Measurements from ENCODE around the gene MPHOSPH6. TPM values are rescaled to one million over a fixed set of nuclear protein-coding genes. Genes with fewer than 3 reads are reported as not detected.
"Not testable (repeated sequence)": the region's sequence is repeated elsewhere in the genome, so short reads cannot be mapped to it uniquely, and the experiment has no call there.

MPHOSPH6 gene
- total RNA-seq (ENCODE audit: insufficient read depth, low replicate concordance) = 24.6 TPM

DNA sequence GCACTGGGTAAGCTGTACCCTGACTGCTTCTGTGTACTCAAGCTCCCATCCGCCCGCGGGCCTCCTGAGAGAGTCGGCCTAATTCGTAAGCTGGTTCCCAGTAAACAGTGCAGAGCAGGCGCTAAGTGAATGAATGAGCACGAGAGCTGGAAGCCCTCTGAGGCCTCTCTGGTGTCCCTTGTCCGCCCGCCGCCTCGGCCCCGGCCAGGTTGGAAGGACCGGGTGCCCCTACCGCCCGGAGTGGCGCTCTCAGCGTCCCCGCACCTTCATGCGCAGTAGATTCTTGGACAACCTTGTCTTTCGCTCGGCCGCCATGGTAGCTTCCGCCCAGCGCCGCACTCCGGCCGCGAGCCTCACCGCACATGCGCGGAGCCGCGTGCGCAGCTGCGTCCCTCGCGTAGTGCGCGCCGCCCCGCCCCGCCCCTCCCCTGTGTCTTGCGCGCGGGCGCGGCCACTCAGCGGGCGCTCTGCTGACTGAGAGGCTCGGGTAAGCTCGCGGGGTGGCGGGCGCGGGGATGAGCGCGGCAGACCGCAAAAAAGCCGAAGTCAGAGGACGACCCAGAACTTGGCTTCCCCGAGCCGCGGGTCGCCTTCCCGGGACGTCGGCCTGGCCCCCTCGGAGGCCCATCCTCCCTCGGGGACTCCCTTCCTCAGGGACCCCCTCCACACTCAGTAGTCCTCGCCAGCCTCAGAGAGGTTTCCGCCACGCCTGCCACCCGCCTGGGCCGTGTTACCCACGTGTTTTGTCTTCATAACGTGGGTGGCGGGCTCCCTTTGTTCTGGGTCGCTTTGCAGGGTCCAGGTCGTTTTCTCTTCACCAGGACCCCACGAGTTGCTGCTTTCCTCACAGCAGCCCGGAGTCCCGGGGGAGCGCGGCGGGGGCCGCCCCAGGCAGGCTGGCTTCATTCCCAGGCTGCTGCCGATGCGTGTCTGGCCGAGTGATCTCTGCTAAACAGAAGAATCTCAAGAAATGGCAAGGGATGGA, at the start of gene MPHOSPH6:
TSS of gene MPHOSPH6 (minus strand) at position 364 of the 985 bp plus-strand sequence. CDS start at position 315, 49 bp downstream.
- DNase-seq (ENCODE audit: low spot score) = peak; percentile 95

DNA sequence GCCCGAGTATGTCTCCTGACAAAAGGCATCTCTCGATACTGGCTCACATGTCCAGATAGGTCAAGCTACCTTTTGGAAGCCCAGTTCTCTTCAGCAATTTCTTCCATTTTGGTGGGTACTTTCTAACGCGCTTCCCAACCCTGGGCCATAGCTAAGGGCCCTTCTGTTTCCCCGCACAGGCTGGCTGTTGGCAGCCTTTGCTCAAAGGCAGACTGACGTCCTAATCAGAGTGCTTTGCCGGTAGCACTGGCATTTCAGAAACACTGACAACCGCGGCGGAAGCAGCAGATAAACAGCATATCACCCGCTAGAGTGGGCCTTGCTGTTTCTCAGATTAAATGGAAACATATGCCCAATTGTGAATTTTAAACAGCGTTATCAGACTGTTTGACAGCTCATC, 49.3 kb upstream of the MPHOSPH6 start:
- no peak for DNase-seq (ENCODE audit: low spot score)

DNA sequence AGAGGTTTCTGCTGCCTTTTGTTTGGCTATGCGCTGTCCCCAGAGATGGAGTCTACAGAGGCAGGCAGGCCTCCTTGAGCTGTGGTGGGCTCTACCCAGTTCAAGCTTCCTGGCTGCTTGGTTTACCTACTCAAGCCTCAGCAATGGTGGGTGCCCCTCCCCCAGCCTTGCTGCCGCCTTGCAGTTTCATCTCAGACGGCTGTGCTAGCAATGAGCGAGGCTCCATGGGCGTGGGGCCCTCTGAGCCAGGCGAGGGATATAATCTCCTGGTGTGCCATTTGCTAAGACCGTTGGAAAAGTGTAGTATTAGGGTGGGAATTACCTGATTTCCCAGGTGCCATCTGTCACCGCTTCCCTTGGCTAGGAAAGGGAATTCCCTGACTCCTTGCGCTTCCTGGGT, 39.3 kb upstream of the MPHOSPH6 start:
- DNase-seq (ENCODE audit: low spot score) = not testable (repeated sequence)

- DNase-seq (ENCODE audit: low spot score) = no peak
Measured at GRCh38 chr16:82203198-82203597, 33.2 kb upstream of the MPHOSPH6 start.

GRCh38 chr16:82201926-82202325, 31.9 kb upstream of the MPHOSPH6 start:
- DNase-seq (ENCODE audit: low spot score) = no peak

DNA sequence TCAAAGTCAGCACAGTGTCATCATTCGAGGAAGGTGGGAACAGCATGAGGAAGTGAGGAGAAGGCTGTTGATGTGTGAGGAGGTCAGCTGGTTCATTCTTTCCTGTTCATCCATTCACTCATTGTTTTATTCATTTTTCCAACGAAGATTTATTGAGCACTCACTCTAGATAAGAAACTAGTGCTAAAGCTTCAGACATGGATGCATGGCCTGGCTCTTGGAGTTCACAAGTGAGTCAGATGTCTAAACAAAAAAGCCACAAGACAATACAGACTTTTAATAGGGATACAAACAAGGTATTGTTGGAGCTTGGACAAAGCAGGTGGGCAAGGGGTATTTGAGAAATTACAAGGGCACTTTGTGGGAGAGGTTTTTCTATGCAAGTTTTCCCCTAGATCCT, 31.3 kb upstream of the MPHOSPH6 start:
- no peak for DNase-seq (ENCODE audit: low spot score)

- no peak for DNase-seq (ENCODE audit: low spot score)
Measured at GRCh38 chr16:82199209-82199608, 29.2 kb upstream of the MPHOSPH6 start.

DNA sequence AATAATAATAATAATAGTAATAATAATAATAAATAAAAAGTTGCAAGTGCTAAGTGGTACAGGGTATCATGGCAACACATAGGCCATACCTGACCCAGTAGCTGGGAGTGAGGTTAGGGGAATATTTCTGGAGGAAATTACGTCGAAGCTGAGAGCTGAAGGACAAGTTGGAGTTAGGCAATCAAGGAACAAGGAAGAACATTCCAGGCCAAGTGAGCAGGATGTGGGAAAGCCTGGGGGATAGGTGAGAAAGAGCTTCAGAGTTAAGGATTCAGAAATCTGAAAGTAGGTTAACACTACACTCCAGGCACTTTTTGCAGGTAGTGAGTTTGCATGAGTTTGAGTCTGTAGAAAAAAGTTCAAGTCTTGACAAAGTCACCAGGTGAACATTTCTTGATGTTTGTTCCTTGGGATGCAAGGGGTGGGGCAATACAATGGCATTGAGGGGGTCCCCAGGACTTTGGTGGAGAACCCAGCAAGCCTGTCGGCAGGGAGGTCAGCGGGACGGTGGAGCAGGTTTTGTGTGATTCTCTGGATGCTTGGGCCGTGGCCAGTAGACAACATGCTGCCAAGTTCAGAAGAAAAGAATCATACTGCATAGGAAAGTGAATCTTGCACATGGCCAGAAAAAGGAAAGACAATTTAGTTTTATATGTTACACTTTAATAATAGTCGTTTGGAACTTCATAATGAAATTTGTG, 27.7 kb upstream of the MPHOSPH6 start:
- no peak for DNase-seq (ENCODE audit: low spot score)

DNA sequence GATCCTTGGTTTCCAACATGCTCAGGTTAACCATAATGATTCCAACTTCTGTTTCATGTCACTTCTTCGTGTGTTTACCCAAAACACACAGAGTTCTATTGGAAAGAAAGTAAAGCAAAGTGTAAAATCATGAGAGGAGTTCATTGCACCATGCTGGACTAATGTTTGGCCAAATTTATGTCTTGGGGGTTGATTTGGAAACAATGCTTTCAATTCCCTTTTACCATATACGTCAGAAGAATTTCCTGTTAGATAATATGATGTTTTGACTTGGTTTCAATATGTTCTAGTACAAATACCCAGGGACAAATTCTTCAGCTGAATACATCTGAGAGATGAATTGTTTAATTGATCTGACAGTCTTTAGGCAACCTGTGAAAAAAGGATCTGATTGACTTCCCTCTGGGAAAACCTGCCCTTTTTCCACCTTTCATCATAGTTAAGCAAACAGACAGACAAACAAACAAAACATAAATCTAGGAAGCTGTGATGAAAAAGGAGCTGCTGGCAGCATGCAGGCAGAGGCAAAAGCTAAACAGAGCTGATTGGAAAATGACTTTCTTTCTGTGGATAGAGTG, 26.0 kb upstream of the MPHOSPH6 start:
- DNase-seq (ENCODE audit: low spot score) = no peak

- no peak for DNase-seq (ENCODE audit: low spot score)
Measured at GRCh38 chr16:82194086-82194485, 24.1 kb upstream of the MPHOSPH6 start.

- DNase-seq (ENCODE audit: low spot score) = no peak
Measured at GRCh38 chr16:82192665-82193064, 22.6 kb upstream of the MPHOSPH6 start.

DNA sequence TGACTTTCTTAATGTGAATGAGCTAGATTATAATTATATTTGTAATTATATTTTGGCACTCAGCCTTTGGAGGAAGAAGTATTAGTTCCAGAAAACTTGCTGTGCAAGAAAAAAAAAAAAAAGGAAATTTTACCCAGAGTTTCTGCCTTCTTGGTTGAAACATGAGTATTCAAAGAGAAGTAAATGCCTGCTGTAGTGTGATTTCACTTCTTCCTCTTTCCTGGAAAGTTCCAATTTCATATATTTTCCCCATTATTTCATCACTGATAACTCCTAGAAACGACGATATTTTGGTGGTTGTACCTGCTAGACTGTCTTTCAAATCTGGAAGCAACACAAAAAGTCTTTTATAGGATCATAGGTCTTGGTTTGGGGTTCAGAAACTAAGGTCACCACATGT, 20.4 kb upstream of the MPHOSPH6 start:
- no peak for DNase-seq (ENCODE audit: low spot score)

- DNase-seq (ENCODE audit: low spot score) = no peak
Measured at GRCh38 chr16:82187829-82188228, 17.8 kb upstream of the MPHOSPH6 start.

DNA sequence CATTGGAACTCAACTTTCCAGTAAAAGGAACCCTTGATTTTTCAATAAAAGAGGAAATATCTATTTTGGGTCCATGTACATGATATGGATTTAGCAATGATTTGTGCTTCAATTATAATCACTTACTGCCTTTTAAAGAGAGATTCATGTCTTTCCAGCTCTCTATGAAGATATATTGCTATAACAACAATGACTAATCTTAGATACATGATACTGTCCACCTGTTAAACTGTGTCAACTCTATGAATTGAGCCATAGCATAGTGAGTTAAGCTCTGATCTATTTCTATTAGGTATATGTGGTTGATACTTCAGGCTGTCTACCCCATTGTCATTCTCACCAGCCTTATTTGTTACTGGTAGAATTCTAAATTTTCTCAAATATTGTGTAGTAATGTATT, 15.0 kb upstream of the MPHOSPH6 start:
- no peak for DNase-seq (ENCODE audit: low spot score)

GRCh38 chr16:82184213-82184612, 14.2 kb upstream of the MPHOSPH6 start:
- no peak for DNase-seq (ENCODE audit: low spot score)

GRCh38 chr16:82183004-82183397, 13.0 kb upstream of the MPHOSPH6 start:
- DNase-seq (ENCODE audit: low spot score) = no peak

GRCh38 chr16:82182266-82183003, 12.4 kb upstream of the MPHOSPH6 start:
- DNase-seq (ENCODE audit: low spot score) = no peak

GRCh38 chr16:82181461-82182185, 11.6 kb upstream of the MPHOSPH6 start:
- no peak for DNase-seq (ENCODE audit: low spot score)

- no peak for DNase-seq (ENCODE audit: low spot score)
Measured at GRCh38 chr16:82178352-82178751, 8.3 kb upstream of the MPHOSPH6 start.

- DNase-seq (ENCODE audit: low spot score) = no peak
Measured at GRCh38 chr16:82177555-82177954, 7.5 kb upstream of the MPHOSPH6 start.

DNA sequence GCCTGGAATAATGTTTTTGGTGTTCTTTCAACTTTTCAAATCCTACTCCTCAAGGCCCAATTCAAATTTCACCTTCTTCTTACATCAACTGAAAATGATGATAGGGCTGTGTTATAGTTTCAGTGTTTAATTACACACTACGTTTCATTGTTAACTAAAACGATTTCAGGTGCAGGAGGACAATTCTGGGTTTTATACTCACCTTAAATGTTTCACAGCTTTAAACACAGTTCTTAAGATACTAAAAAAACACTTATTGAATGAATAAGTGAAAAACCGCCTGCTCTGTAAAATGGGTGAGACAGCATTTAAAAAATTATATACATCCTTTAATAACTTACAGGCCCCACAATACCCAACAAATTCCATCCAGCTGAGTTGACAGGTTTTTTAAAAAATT, 6.2 kb upstream of the MPHOSPH6 start:
- no peak for DNase-seq (ENCODE audit: low spot score)

Measured in umbilical cord (tissue), 2 donors.